HepG2 (cell line): Measurements from ENCODE around the gene PPP3R1. TPM values are rescaled to one million over a fixed set of nuclear protein-coding genes. Genes with fewer than 3 reads are reported as not detected.

Source experiments
- ATAC-seq: fragments of 200-7000 bp; cut with Tn5 transposase; 3 replicates; pipeline ENCODE4 v1.9.1; 2020; ENCODE audit warnings: mild to moderate bottlenecking, moderate library complexity
- BruUV-seq: library from RNA; stranded (reverse); fragments of 400-500 nt; replicated peaks from 2 replicates; lab custom pipeline; 2021; lab: Mats Ljungman, UMichigan
- CTCF ChIA-PET: fragments of 300-600 bp; formaldehyde crosslinking; extraction: SDS; loops from one replicate; lab custom pipeline; 2021; ENCODE audit warnings: low total read pairs, inconsistent platforms, low intra/inter-chr PET ratio; lab: Yijun Ruan, JAX
- POLR2A ChIA-PET: fragments of 350-600 bp; sonication (Branson Sonifier 250); formaldehyde crosslinking; loops from one replicate; lab custom pipeline; 2020; ENCODE audit warnings: antibody characterized with exemption, inconsistent platforms; lab: Yijun Ruan, JAX
- DNase-seq: peaks from one replicate; pipeline ENCODE4 v3.0.0-alpha.2; 2015; ENCODE audit warnings: low spot score
- FAIRE-seq: peaks from 3 replicates; lab custom pipeline; 2011; peaks lifted over from hg19 to GRCh38; lab: Jason Lieb, UNC
- H2AFZ ChIP-seq: one replicate; pipeline ENCODE4 v1.6.1; 2011; ENCODE audit warnings: low read length, inconsistent platforms
- H3K27ac ChIP-seq: fragments of 300-600 bp; 3 replicates; pipeline ENCODE4 v1.8.0; 2011; ENCODE audit warnings: mixed run types, mild to moderate bottlenecking, mixed read lengths, low read length, inconsistent platforms; ENCODE audit not compliant: insufficient read depth; ENCODE audit errors: extremely low read length
- H3K27me3 ChIP-seq, 2 experiments: fragments of 200-600 bp in 1 of 2; 2 replicates in 1 of 2; 3 replicates in 1 of 2; pipeline versions ENCODE4 v1.6.0 to v1.8.0; 2011; ENCODE audit warnings: low read length in 2 of 2, mild to moderate bottlenecking in 2 of 2, moderate library complexity in 2 of 2, inconsistent platforms in 1 of 2; ENCODE audit not compliant: insufficient read depth in 2 of 2, control insufficient read depth in 1 of 2
- H3K36me3 ChIP-seq, 2 experiments: fragments of 200-600 bp in 1 of 2; replicated peaks in 1 of 2; 2 replicates in 1 of 2; 3 replicates in 1 of 2; pipeline versions ENCODE4 v1.5.1 to v1.8.0; 2011; ENCODE audit warnings: low read length in 2 of 2, inconsistent platforms in 1 of 2; ENCODE audit not compliant: insufficient read depth in 2 of 2, control insufficient read depth in 1 of 2
- H3K4me1 ChIP-seq: 2 replicates; pipeline ENCODE4 v1.5.1; 2012; ENCODE audit warnings: low read length, inconsistent platforms; ENCODE audit not compliant: insufficient read depth
- H3K4me2 ChIP-seq: 2 replicates; pipeline ENCODE4 v1.6.0; 2011; ENCODE audit warnings: low read depth, low read length, inconsistent platforms
- H3K4me3 ChIP-seq, 3 experiments: fragments of 200-600 bp in 1 of 3; sonication (generic), shearing (Covaris generic) in 1 of 3; replicated peaks in 1 of 3; 2 replicates each; pipeline ENCODE4 v1.5.1; 2011 to 2016; ENCODE audit warnings: low read length in 3 of 3, inconsistent platforms in 2 of 3, low read depth in 2 of 3, mild to moderate bottlenecking in 2 of 3, control low read depth in 1 of 3, mixed read lengths in 1 of 3; ENCODE audit not compliant: insufficient read depth in 1 of 3
- H3K79me2 ChIP-seq: one replicate; pipeline ENCODE4 v1.6.1; 2011; ENCODE audit warnings: low read length, inconsistent platforms; ENCODE audit not compliant: insufficient read depth
- H3K9ac ChIP-seq: 2 replicates; pipeline ENCODE4 v1.6.0; 2011; ENCODE audit warnings: mild to moderate bottlenecking, low read depth, low read length, inconsistent platforms; ENCODE audit not compliant: insufficient read depth
- H3K9me3 ChIP-seq: 2 replicates; pipeline ENCODE4 v1.5.1; 2012; ENCODE audit warnings: mild to moderate bottlenecking, low read length
- H4K20me1 ChIP-seq: 2 replicates; pipeline ENCODE4 v1.6.0; 2011; ENCODE audit warnings: inconsistent platforms, mild to moderate bottlenecking, low read length, moderate library complexity; ENCODE audit not compliant: insufficient read depth
- CBX5 ChIP-seq: sonication (generic); formaldehyde crosslinking; IDR thresholded peaks from 2 replicates; pipeline ENCODE4 v1.4.0; 2020; ENCODE audit warnings: missing genetic modification reagents, borderline replicate concordance
- CCAR2 ChIP-seq: fragments of 200-400 bp; formaldehyde crosslinking; optimal IDR thresholded peaks from 2 replicates; pipeline ENCODE3; 2018; ENCODE audit warnings: low read depth, mild to moderate bottlenecking, low read length, moderate library complexity
- E2F1 ChIP-seq: sonication (generic); formaldehyde crosslinking; IDR thresholded peaks from 2 replicates; pipeline ENCODE4 v1.5.0; 2020; ENCODE audit warnings: missing genetic modification reagents
- GZF1 ChIP-seq: sonication (generic); formaldehyde crosslinking; IDR thresholded peaks from 2 replicates; pipeline ENCODE4 v1.5.1; 2020; ENCODE audit warnings: mild to moderate bottlenecking, missing genetic modification reagents
- HDAC1 ChIP-seq: sonication (generic); formaldehyde crosslinking; IDR thresholded peaks from 2 replicates; pipeline ENCODE4 v1.5.1; 2020; ENCODE audit warnings: mild to moderate bottlenecking, missing genetic modification reagents
- KLF12 ChIP-seq: sonication (generic); formaldehyde crosslinking; IDR thresholded peaks from 2 replicates; pipeline ENCODE4 v1.4.0; 2020; ENCODE audit warnings: missing genetic modification reagents, borderline replicate concordance
- MXI1 ChIP-seq: IDR thresholded peaks from 3 replicates; pipeline ENCODE4 v1.6.1; 2012; ENCODE audit warnings: low read depth, low read length, inconsistent platforms, borderline replicate concordance
- RARG ChIP-seq: sonication (generic); formaldehyde crosslinking; IDR thresholded peaks from 2 replicates; pipeline ENCODE4 v1.4.0; 2020; ENCODE audit warnings: low read depth, mild to moderate bottlenecking, missing genetic modification reagents
- SMYD3 ChIP-seq: sonication (generic); formaldehyde crosslinking; IDR thresholded peaks from 2 replicates; pipeline ENCODE4 v1.8.1; 2023; ENCODE audit warnings: mild to moderate bottlenecking, missing genetic modification reagents
- STAT6 ChIP-seq: sonication (generic); formaldehyde crosslinking; IDR thresholded peaks from 2 replicates; pipeline ENCODE4 v1.4.0; 2020; ENCODE audit warnings: missing genetic modification reagents, mild to moderate bottlenecking, borderline replicate concordance
- TRIM22 ChIP-seq: fragments of 450-650 bp; IDR thresholded peaks from 2 replicates; pipeline ENCODE4 v1.6.1; 2017
- ZBTB1 ChIP-seq: sonication (generic); formaldehyde crosslinking; IDR thresholded peaks from 2 replicates; pipeline ENCODE4 v1.4.0; 2020; ENCODE audit warnings: missing genetic modification reagents, borderline replicate concordance
- ZFP62 ChIP-seq: sonication (generic); formaldehyde crosslinking; IDR thresholded peaks from 2 replicates; pipeline ENCODE4 v1.4.0; 2020; ENCODE audit warnings: missing genetic modification reagents
- ZNF460 ChIP-seq: sonication (generic); formaldehyde crosslinking; IDR thresholded peaks from 2 replicates; pipeline ENCODE4 v1.5.1; 2020; ENCODE audit warnings: missing genetic modification reagents, mild to moderate bottlenecking, borderline replicate concordance
- ZNF510 ChIP-seq: sonication (generic); formaldehyde crosslinking; IDR thresholded peaks from 2 replicates; pipeline ENCODE4 v1.4.0; 2020; ENCODE audit warnings: low read depth, mild to moderate bottlenecking, missing genetic modification reagents
- ZNF530 ChIP-seq: sonication (generic); formaldehyde crosslinking; IDR thresholded peaks from 2 replicates; pipeline ENCODE4 v1.5.0; 2020; ENCODE audit warnings: low read depth, mild to moderate bottlenecking, missing genetic modification reagents
- ZNF562 ChIP-seq: sonication (generic); formaldehyde crosslinking; IDR thresholded peaks from 2 replicates; pipeline ENCODE4 v1.8.0; 2022; ENCODE audit warnings: missing genetic modification reagents, borderline replicate concordance
- ZNF589 ChIP-seq: sonication (generic); formaldehyde crosslinking; conservative IDR thresholded peaks from 2 replicates; pipeline ENCODE4 v1.8.0; 2022; ENCODE audit warnings: mild to moderate bottlenecking, moderate library complexity, missing genetic modification reagents
- ZNF782 ChIP-seq: sonication (generic); formaldehyde crosslinking; IDR thresholded peaks from 2 replicates; pipeline ENCODE4 v1.4.0; 2020; ENCODE audit warnings: missing genetic modification reagents, mild to moderate bottlenecking, borderline replicate concordance
- ZSCAN9 ChIP-seq: IDR thresholded peaks from 2 replicates; pipeline ENCODE4 v1.6.1; 2016; ENCODE audit warnings: borderline replicate concordance
- WGBS: methylation state at CpG from one replicate; pipeline ENCODE4 v1.1.6; 2017; ENCODE audit warnings: low lambda C conversion rate; 5-methylcytosine and 5-hydroxymethylcytosine counted together
- in situ Hi-C: cut with HindIII; loops from 2 replicates; pipeline ENCODE4 v1.10.0; 2017; ENCODE audit warnings: low pct_unique_long_range_greater_than_20kb; ENCODE audit not compliant: extremely low pct_ligation_motif_present
- intact Hi-C: fragments of 100-400 bp; cut with micrococcal nuclease; formaldehyde crosslinking; loops from one replicate; pipeline ENCODE4 v1.10.0; 2022; ENCODE audit not compliant: unreplicated experiment
- polyA plus RNA-seq, 8 experiments: library from polyadenylated mRNA; depleted of rRNA in 3 of 8; stranded (reverse) in 7 of 8; unstranded in 1 of 8; fragments of >200 nt; fragmentation: Illumina TruSeq in 4 of 8; extraction: Trizol in 4 of 8; gene quantifications; 2 replicates each; pipeline versions ENCODE4 v1.2.1 to v1.2.3, GENCODE V29; 2011 to 2016; ENCODE audit warnings: low read depth in 4 of 8, missing spikeins in 1 of 8, mixed read lengths in 1 of 8; ENCODE audit not compliant: insufficient read depth in 1 of 8
- total RNA-seq, 5 experiments: library from RNA; depleted of rRNA; stranded (reverse); fragments of >200 nt; fragmentation: Illumina TruSeq; extraction: Trizol; gene quantifications; 2 replicates each; pipeline ENCODE4 v1.2.3, GENCODE V29; 2016; ENCODE audit warnings: low read depth in 1 of 5

PPP3R1 gene
- total and polyA plus RNA-seq, 2 of the 13 experiments (the other 11 are each of a cell fraction or from before 2014, with no cell fraction given) = 11.6 to 25.7 TPM

GRCh38 chr2:68241732-68242131, 10.6 kb downstream of the PPP3R1 start (continued):
- TF ChIP-seq STAT6 (no peak), ZNF782 (CRISPR knock-in tag) (no peak), GZF1 (CRISPR knock-in tag) (no peak), MXI1 (no peak), ZFP62 (CRISPR knock-in tag) (no peak), ZNF530 (CRISPR knock-in tag) (no peak), HDAC1 (CRISPR knock-in tag) (no peak), KLF12 (CRISPR knock-in tag) (no peak), ZBTB1 (CRISPR knock-in tag) (no peak)
- TF ChIP-seq, all 625 proteins: peak for 0

DNA sequence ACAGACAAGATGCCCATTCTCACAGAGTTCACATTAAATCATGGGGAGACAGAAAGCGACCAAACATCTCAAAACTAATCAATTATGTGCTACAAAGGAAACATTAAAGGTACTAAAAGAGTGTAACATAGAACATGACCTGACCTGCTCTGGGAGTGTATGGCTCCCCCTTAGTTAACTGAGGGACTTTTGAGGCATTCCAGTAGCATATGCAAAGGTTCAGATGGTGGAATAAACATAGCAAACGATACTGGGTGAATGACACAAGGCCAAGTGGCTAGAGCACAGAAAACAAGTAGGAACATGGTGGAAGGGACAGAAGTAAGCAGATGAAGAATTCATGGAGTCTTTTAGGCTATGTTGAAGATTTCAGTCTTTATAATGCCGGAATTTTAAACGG, 11.9 kb downstream of the PPP3R1 start:
- no peak for FAIRE-seq
- BruUV-seq = no TSS peak
- POLR2A ChIA-PET = no interaction called here
- no peak for TF ChIP-seq CCAR2
- no peak for TF ChIP-seq ZNF510 (CRISPR knock-in tag)
- no peak for TF ChIP-seq E2F1
- TF ChIP-seq CBX5 (CRISPR knock-in tag) = no peak
- no peak for TF ChIP-seq SMYD3 (CRISPR knock-in tag)
- TF ChIP-seq TRIM22 = no peak
- TF ChIP-seq ZNF562 (CRISPR knock-in tag) = no peak
- no peak for TF ChIP-seq ZSCAN9 (CRISPR knock-in tag)
- TF ChIP-seq ZNF589 = no peak
- TF ChIP-seq RARG (CRISPR knock-in tag) = no peak
- no peak for TF ChIP-seq ZNF460

More for the DNA sequence above, 11.9 kb downstream of the PPP3R1 start:
- CTCF ChIA-PET = no interaction called here
- H3K36me3 ChIP-seq = peaks cover 0 to 5% of the 10 kb centered on the region in 2 experiments; a peak in 2 of 5 replicates
- peaks cover 34% of the 10 kb centered on the region; the same call in 1 of the 2 replicates for H3K4me1 ChIP-seq
- H2AFZ ChIP-seq = no peak overlapping the region
- H3K27me3 ChIP-seq = no peaks in the 10 kb centered on the region
- in situ Hi-C loops (no loop called here), intact Hi-C loops (no loop called here)
- ATAC-seq (no peak), DNase-seq (no peak)
- no peak overlapping the region for H3K9ac ChIP-seq
- no peaks in the 10 kb centered on the region for H3K9me3 ChIP-seq
- H3K4me2 ChIP-seq = no peak overlapping the region
- no peak overlapping the region for H3K27ac ChIP-seq
- peaks cover 100% of the 10 kb centered on the region for H3K79me2 ChIP-seq
- H3K4me3 ChIP-seq = no peak overlapping the region
- WGBS = 98% methylated on average over 4 of the region's 4 CpGs
- peaks cover 68% of the 10 kb centered on the region for H4K20me1 ChIP-seq
